HL-60 (cell line): Measurements from ENCODE around the gene SESN2.

Experiments used
- GABPA ChIP-seq: IDR thresholded peaks from 2 replicates; pipeline ENCODE4 v1.6.1; 2012; ENCODE audit warnings: low read depth
- SPI1 ChIP-seq: IDR thresholded peaks from 2 replicates; pipeline ENCODE4 v1.6.1; 2012; ENCODE audit warnings: low read depth, mild to moderate bottlenecking, borderline replicate concordance
- TF ChIP-seq, protein P1 (sequence below): IDR thresholded peaks from one replicate; pipeline ENCODE4 v1.5.1; 2011; ENCODE audit warnings: low read length, control low read depth, inconsistent platforms; ENCODE audit not compliant: insufficient read depth

DNA sequence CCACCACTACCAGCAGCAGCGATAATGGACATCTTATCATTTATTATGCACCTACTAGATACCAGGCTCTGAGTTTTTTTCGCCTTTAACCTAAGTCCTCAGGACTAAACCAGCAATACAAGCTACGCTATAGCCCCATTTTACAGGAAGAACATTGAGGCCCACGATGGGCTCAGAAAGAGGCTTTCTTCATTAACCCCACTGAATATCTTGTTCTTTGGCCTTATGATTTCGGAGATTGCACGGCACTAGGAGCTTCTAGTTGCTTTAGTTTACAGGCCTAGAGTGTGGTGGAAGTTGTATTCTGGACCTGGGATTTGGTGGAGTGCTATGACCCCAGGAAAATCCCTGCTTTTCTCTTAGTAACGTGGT lies 1.5 kb downstream of the SESN2 start:
- TF ChIP-seq, protein P1, sequence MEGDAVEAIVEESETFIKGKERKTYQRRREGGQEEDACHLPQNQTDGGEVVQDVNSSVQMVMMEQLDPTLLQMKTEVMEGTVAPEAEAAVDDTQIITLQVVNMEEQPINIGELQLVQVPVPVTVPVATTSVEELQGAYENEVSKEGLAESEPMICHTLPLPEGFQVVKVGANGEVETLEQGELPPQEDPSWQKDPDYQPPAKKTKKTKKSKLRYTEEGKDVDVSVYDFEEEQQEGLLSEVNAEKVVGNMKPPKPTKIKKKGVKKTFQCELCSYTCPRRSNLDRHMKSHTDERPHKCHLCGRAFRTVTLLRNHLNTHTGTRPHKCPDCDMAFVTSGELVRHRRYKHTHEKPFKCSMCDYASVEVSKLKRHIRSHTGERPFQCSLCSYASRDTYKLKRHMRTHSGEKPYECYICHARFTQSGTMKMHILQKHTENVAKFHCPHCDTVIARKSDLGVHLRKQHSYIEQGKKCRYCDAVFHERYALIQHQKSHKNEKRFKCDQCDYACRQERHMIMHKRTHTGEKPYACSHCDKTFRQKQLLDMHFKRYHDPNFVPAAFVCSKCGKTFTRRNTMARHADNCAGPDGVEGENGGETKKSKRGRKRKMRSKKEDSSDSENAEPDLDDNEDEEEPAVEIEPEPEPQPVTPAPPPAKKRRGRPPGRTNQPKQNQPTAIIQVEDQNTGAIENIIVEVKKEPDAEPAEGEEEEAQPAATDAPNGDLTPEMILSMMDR, result no peak
- TF ChIP-seq SPI1, result no peak
- TF ChIP-seq GABPA, result no peak
